Measurements from ENCODE around the gene IL17REL. TPM values are rescaled to one million over a fixed set of nuclear protein-coding genes. Genes with fewer than 3 reads are reported as not detected.

IL17REL gene
- total RNA-seq, 2 donors from 2014 or later: 0.68 TPM; not detected in 1

DNA sequence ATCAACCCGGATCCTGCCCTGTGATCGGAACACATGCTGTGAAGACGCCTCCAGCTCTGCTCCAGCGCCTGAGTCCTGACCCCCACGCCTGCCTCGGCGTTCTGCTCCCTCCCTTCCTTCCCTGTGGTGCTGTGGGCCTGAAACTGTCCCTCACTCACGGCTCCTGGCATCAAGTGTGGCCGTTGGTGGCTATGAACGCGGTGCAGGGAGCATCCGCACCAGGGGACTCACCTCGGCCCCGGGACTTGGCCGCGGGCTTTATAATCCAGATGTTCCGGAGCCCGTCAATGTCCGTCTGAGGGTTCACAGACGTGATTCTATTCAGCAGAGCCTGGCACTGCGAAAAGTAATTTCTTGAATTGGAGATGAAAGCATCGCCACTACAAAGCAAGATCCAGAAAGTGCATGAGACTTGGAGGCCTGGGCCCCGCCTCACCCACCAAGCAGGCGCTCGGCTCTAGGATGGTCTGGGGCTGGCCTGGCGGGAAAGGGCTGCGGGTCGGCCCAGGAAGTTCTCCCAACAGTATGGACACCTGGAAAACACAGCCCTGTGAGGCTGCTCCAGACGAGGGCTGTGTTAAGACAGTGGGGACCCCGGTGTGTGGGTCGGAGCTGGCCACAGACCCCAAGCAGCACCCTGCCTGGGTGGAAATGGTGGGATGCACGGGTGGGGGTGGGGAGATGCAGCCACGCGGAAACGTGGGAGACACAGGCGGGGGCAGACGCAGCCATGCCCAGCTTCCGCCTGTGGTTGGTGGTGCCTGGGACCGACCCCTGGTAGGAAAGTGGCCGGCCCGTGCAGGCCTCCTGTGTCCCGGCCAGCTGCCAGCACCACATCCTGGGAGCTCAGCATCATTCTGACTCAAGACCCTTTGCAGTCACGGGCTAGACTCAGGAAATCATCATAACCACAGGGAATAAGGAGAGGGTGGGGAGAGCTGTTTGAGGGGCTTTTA, 21.8 kb upstream of the IL17REL start:
- Histone ChIP-seq H3K4me1 (replicated peaks) (peaks cover 4% of the 10 kb centered on the region), H3K27ac (no peak overlapping the region), H3K27me3 (replicated peaks; ENCODE audit: insufficient read depth) (no peaks in the 10 kb centered on the region), H3K4me3 (no peak overlapping the region), H3K36me3 (no peaks in the 10 kb centered on the region), H3K9me3 (no peaks in the 10 kb centered on the region)
- intact Hi-C loops (cut with DNase I): no loop called here
- TF ChIP-seq POLR2AphosphoS5 (IDR thresholded peaks at IDR 0.05) (no peak), POLR2A (IDR thresholded peaks at IDR 0.05) (no peak)
- TF ChIP-seq, protein P1, sequence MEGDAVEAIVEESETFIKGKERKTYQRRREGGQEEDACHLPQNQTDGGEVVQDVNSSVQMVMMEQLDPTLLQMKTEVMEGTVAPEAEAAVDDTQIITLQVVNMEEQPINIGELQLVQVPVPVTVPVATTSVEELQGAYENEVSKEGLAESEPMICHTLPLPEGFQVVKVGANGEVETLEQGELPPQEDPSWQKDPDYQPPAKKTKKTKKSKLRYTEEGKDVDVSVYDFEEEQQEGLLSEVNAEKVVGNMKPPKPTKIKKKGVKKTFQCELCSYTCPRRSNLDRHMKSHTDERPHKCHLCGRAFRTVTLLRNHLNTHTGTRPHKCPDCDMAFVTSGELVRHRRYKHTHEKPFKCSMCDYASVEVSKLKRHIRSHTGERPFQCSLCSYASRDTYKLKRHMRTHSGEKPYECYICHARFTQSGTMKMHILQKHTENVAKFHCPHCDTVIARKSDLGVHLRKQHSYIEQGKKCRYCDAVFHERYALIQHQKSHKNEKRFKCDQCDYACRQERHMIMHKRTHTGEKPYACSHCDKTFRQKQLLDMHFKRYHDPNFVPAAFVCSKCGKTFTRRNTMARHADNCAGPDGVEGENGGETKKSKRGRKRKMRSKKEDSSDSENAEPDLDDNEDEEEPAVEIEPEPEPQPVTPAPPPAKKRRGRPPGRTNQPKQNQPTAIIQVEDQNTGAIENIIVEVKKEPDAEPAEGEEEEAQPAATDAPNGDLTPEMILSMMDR (IDR thresholded peaks at IDR 0.05): no peak
- DNase-seq (ENCODE audit: low spot score): no peak
- 84% methylated on average over 42 of the region's 43 CpGs for WGBS

DNA sequence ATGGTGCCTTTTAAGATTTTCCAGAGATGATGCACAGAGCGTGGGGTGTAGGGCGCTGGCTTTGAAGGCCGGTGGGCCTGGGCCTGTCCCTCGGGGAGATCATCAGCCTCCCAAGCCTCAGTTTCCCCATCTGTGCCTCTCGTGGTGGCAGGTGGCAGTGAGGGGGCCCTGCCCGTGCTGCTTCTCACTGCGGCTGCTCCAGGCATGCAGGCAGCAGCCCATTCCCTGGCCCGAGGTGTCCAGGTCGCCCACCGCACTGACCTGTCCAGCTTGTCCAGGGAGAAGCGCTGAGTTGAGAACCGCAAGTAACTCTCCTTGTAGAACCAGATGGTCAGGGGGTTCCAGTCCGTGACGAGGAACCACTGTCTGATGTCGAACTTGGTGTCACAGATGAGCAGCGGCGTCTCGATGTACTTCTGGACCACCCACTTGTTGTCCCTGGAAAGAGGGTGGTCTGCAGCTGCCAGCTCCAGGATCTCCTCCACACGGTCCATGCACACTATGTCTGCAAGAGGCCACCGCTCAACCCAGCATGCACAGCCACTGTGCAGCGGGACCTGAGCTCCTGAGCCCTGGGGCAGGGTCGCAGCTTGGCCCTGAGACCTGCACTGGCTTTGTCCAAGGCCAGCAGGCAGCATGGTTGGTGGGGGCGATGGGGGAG, 20.5 kb upstream of the IL17REL start:
- no peak for TF ChIP-seq POLR2A (IDR thresholded peaks at IDR 0.05)
- no peak for TF ChIP-seq POLR2AphosphoS5 (IDR thresholded peaks at IDR 0.05)
- TF ChIP-seq, protein P1 (IDR thresholded peaks at IDR 0.05): no peak
- DNase-seq (ENCODE audit: low spot score): no peak
- H3K4me1 ChIP-seq (replicated peaks): peaks cover 4% of the 10 kb centered on the region
- intact Hi-C loops (cut with DNase I): no loop called here
- H3K36me3 ChIP-seq: no peaks in the 10 kb centered on the region
- WGBS: 89% methylated on average over 22 of the region's 23 CpGs
- no peak overlapping the region for H3K27ac ChIP-seq
- H3K4me3 ChIP-seq: no peak overlapping the region
- H3K9me3 ChIP-seq: no peaks in the 10 kb centered on the region
- H3K27me3 ChIP-seq (replicated peaks; ENCODE audit: insufficient read depth): no peaks in the 10 kb centered on the region

DNA sequence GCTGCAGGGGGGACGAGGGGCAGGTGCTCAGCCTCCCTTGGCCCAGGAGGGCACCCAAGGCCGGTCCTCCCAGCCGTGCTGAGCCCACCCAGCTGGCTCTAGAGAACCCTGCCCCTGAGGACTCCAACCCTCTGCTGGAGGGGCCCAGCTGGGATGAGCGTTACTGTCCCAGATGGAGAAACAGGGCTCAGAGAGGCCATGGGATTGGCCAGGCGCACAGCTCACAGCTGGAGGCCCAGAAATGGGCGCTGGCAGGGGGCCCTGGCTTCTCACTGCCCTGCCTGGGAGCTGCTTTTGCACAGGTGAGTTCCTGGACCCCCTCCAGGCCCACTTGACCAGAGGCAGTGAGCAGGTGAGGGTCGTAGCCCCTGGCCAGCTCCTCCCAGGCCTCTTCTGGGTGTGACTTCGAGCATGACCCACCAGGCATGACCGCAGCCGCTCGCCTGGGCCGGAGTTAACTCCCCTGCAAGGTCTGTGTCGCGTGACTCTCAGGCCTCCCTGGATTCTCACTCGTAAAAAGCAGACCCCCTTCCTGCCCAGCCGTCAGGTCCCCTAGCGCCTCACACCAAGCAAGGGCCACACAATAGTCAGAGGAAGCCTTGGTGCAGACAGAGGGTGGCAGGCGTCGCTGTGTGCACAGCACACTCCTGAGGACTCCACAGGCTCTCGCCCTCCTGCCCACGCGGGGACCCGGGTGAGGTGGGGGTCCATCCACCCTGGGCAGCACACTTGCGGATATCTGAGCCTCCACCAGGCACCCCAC, 19.7 kb upstream of the IL17REL start:
- WGBS: 78% methylated on average over 24 of the region's 24 CpGs
- H3K27ac ChIP-seq: no peak overlapping the region
- H3K27me3 ChIP-seq (replicated peaks; ENCODE audit: insufficient read depth): no peaks in the 10 kb centered on the region
- TF ChIP-seq POLR2AphosphoS5 (IDR thresholded peaks at IDR 0.05): no peak
- TF ChIP-seq POLR2A (IDR thresholded peaks at IDR 0.05): no peak
- TF ChIP-seq, protein P1 (IDR thresholded peaks at IDR 0.05): no peak
- no peak for DNase-seq (ENCODE audit: low spot score)
- H3K4me1 ChIP-seq (replicated peaks): peaks cover 4% of the 10 kb centered on the region
- intact Hi-C loops (cut with DNase I): no loop called here
- H3K4me3 ChIP-seq: no peak overlapping the region
- H3K9me3 ChIP-seq: no peaks in the 10 kb centered on the region
- H3K36me3 ChIP-seq: no peaks in the 10 kb centered on the region

DNA sequence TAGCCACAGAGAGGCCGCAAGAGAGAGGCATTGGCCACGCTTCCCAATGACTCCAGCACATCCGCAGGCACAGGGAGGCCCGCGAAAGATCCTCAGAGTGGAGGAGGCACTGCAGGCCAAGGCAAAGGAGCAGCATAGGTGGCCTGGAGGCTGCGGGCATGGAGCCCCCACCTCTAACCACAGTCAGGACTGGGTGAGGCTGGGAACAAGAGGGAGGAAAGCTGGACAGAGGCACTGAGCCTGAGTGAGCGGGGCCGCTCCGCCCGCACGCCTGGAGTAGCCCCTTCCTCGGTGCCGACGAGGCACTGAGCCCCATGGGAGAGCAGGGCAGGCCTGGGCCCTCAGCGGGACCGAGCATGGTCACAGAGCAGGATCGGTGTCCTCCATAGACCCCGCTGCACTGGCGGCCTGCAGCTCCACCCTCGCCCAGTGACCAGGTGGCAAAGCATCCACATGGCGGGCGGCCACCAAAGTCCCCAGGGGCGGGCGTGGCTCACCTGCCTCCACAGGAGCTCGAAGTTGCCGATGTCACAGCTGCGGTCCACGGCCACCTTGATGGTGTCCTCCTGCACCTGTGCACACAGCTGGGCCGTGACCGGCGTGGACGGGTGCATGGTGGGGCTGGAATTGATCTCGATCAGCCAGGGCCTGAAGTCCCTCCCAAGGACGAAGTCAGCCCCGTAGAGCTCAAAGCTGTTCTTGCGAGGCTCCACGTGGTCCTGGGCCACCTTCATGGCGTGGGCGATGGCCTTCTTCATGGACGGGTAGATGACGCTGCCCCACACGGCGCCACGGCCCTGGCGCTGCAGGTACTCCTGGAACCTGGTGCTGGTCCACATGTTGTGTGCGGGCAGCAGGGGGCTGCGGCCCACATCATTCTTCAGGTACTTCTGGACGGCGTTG, 18.9 kb upstream of the IL17REL start:
- no peaks in the 10 kb centered on the region for H3K27me3 ChIP-seq (replicated peaks; ENCODE audit: insufficient read depth)
- no peak overlapping the region for H3K27ac ChIP-seq
- intact Hi-C loops (cut with DNase I): loop anchor here (2.0 kb wide), 1 partner anchor 101 kb away; no protein-coding TSS in a partner anchor
- TF ChIP-seq POLR2AphosphoS5 (IDR thresholded peaks at IDR 0.05): no peak
- no peak for TF ChIP-seq POLR2A (IDR thresholded peaks at IDR 0.05)
- TF ChIP-seq, protein P1 (IDR thresholded peaks at IDR 0.05): no peak
- DNase-seq (ENCODE audit: low spot score): no peak
- H3K4me3 ChIP-seq: no peak overlapping the region
- H3K4me1 ChIP-seq (replicated peaks): peaks cover 4% of the 10 kb centered on the region
- no peaks in the 10 kb centered on the region for H3K36me3 ChIP-seq
- no peaks in the 10 kb centered on the region for H3K9me3 ChIP-seq
- 87% methylated on average over 30 of the region's 49 CpGs for WGBS
